ENCODE data around the gene DDX1. TPM values are rescaled to one million over a fixed set of nuclear protein-coding genes. Genes with fewer than 3 reads are reported as not detected.
"Not testable (repeated sequence)": the region's sequence is repeated elsewhere in the genome, so short reads cannot be mapped to it uniquely, and the experiment has no call there.

Gene DDX1
- total RNA-seq, 3 donors from 2014 or later = 121 to 174 (median 128) TPM

GRCh38 chr2:15596350-15596749 lies 4.7 kb downstream of the DDX1 start:
- peaks cover 30% of the 10 kb centered on the region for H3K4me1 Mint-ChIP-seq (ENCODE audit: low read depth)
- no peaks in the 10 kb centered on the region for H3K27me3 Mint-ChIP-seq (ENCODE audit: low read depth)
- no peak overlapping the region for H3K4me3 Mint-ChIP-seq
- no peaks in the 10 kb centered on the region for H3K9me3 Mint-ChIP-seq
- peaks cover 34% of the 10 kb centered on the region for H3K36me3 Mint-ChIP-seq (ENCODE audit: insufficient read depth)
- DNase-seq = no peak
- ATAC-seq = no peak

- Mint-ChIP-seq H3K9me3 (no peaks in the 10 kb centered on the region), H3K4me3 (no peak overlapping the region), H3K27me3 (ENCODE audit: low read depth) (no peaks in the 10 kb centered on the region), H3K36me3 (ENCODE audit: insufficient read depth) (peaks cover 38% of the 10 kb centered on the region), H3K4me1 (ENCODE audit: low read depth) (peaks cover 28% of the 10 kb centered on the region)
- ATAC-seq = no peak
- no peak for DNase-seq
Observed at GRCh38 chr2:15596968-15597367, 5.3 kb downstream of the DDX1 start.

- H3K27me3 Mint-ChIP-seq (ENCODE audit: low read depth) = no peaks in the 10 kb centered on the region
- no peaks in the 10 kb centered on the region for H3K9me3 Mint-ChIP-seq
- H3K4me1 Mint-ChIP-seq (ENCODE audit: low read depth) = peaks cover 8% of the 10 kb centered on the region
- ATAC-seq (no peak), DNase-seq (no peak)
- H3K36me3 Mint-ChIP-seq (ENCODE audit: insufficient read depth) = peaks cover 57% of the 10 kb centered on the region
- no peak overlapping the region for H3K4me3 Mint-ChIP-seq
Observed at GRCh38 chr2:15599994-15600393, 8.3 kb downstream of the DDX1 start.

- Mint-ChIP-seq H3K36me3 (ENCODE audit: insufficient read depth) (peaks cover 54% of the 10 kb centered on the region), H3K4me3 (no peak overlapping the region), H3K9me3 (no peaks in the 10 kb centered on the region), H3K4me1 (ENCODE audit: low read depth) (no peaks in the 10 kb centered on the region), H3K27me3 (ENCODE audit: low read depth) (no peaks in the 10 kb centered on the region)
- DNase-seq (no peak), ATAC-seq (no peak)
Observed at GRCh38 chr2:15601681-15602080, 10.0 kb downstream of the DDX1 start.

GRCh38 chr2:15602393-15602792 lies 10.7 kb downstream of the DDX1 start:
- no peak for DNase-seq
- no peaks in the 10 kb centered on the region for H3K27me3 Mint-ChIP-seq (ENCODE audit: low read depth)
- H3K4me1 Mint-ChIP-seq (ENCODE audit: low read depth) = no peaks in the 10 kb centered on the region
- no peak for ATAC-seq
- no peak overlapping the region for H3K4me3 Mint-ChIP-seq
- no peaks in the 10 kb centered on the region for H3K9me3 Mint-ChIP-seq
- peaks cover 52% of the 10 kb centered on the region for H3K36me3 Mint-ChIP-seq (ENCODE audit: insufficient read depth)

- DNase-seq = no peak
- no peak overlapping the region for H3K4me3 Mint-ChIP-seq
- H3K9me3 Mint-ChIP-seq = no peaks in the 10 kb centered on the region
- H3K27me3 Mint-ChIP-seq (ENCODE audit: low read depth) = no peaks in the 10 kb centered on the region
- H3K4me1 Mint-ChIP-seq (ENCODE audit: low read depth) = no peaks in the 10 kb centered on the region
- ATAC-seq = no peak
- peaks cover 55% of the 10 kb centered on the region for H3K36me3 Mint-ChIP-seq (ENCODE audit: insufficient read depth)
Observed at GRCh38 chr2:15603044-15603765, 11.5 kb downstream of the DDX1 start.

GRCh38 chr2:15603948-15604347 lies 12.3 kb downstream of the DDX1 start:
- H3K36me3 Mint-ChIP-seq (ENCODE audit: insufficient read depth) = peaks cover 54% of the 10 kb centered on the region
- DNase-seq (no peak), ATAC-seq (no peak)

GRCh38 chr2:15605721-15606120 lies 14.1 kb downstream of the DDX1 start:
- Mint-ChIP-seq H3K27me3 (ENCODE audit: low read depth) (no peaks in the 10 kb centered on the region), H3K36me3 (ENCODE audit: insufficient read depth) (peaks cover 65% of the 10 kb centered on the region), H3K9me3 (no peaks in the 10 kb centered on the region), H3K4me3 (no peak overlapping the region), H3K4me1 (ENCODE audit: low read depth) (no peaks in the 10 kb centered on the region)
- DNase-seq (no peak), ATAC-seq (no peak)

More at GRCh38 chr2:15603948-15604347, 12.3 kb downstream of the DDX1 start:
- H3K9me3 Mint-ChIP-seq = no peaks in the 10 kb centered on the region
- no peaks in the 10 kb centered on the region for H3K27me3 Mint-ChIP-seq (ENCODE audit: low read depth)
- no peak overlapping the region for H3K4me3 Mint-ChIP-seq
- no peaks in the 10 kb centered on the region for H3K4me1 Mint-ChIP-seq (ENCODE audit: low read depth)

- H3K4me1 Mint-ChIP-seq (ENCODE audit: low read depth) = no peaks in the 10 kb centered on the region
- H3K36me3 Mint-ChIP-seq (ENCODE audit: insufficient read depth) = peaks cover 56% of the 10 kb centered on the region
- no peaks in the 10 kb centered on the region for H3K9me3 Mint-ChIP-seq
- no peak for DNase-seq
- H3K4me3 Mint-ChIP-seq = no peak overlapping the region
- H3K27me3 Mint-ChIP-seq (ENCODE audit: low read depth) = no peaks in the 10 kb centered on the region
- ATAC-seq = no peak
Observed at GRCh38 chr2:15606481-15607441, 15.1 kb downstream of the DDX1 start.

GRCh38 chr2:15607709-15608391 lies 16.2 kb downstream of the DDX1 start:
- ATAC-seq (no peak), DNase-seq (no peak)
- Mint-ChIP-seq H3K9me3 (no peaks in the 10 kb centered on the region), H3K27me3 (ENCODE audit: low read depth) (no peaks in the 10 kb centered on the region), H3K4me3 (no peak overlapping the region), H3K4me1 (ENCODE audit: low read depth) (no peaks in the 10 kb centered on the region), H3K36me3 (ENCODE audit: insufficient read depth) (peaks cover 48% of the 10 kb centered on the region)

GRCh38 chr2:15608392-15608761 lies 16.7 kb downstream of the DDX1 start:
- Mint-ChIP-seq H3K36me3 (ENCODE audit: insufficient read depth) (peaks cover 47% of the 10 kb centered on the region), H3K9me3 (no peaks in the 10 kb centered on the region), H3K4me3 (no peak overlapping the region), H3K4me1 (ENCODE audit: low read depth) (no peaks in the 10 kb centered on the region), H3K27me3 (ENCODE audit: low read depth) (no peaks in the 10 kb centered on the region)
- ATAC-seq = no peak
- DNase-seq = no peak

- H3K4me1 Mint-ChIP-seq (ENCODE audit: low read depth) = no peaks in the 10 kb centered on the region
- no peaks in the 10 kb centered on the region for H3K9me3 Mint-ChIP-seq
- H3K4me3 Mint-ChIP-seq = no peak overlapping the region
- ATAC-seq = no peak
- H3K27me3 Mint-ChIP-seq (ENCODE audit: low read depth) = no peaks in the 10 kb centered on the region
- H3K36me3 Mint-ChIP-seq (ENCODE audit: insufficient read depth) = peaks cover 47% of the 10 kb centered on the region
- DNase-seq = no peak
Observed at GRCh38 chr2:15609341-15610042, 17.8 kb downstream of the DDX1 start.

- Mint-ChIP-seq H3K36me3 (ENCODE audit: insufficient read depth) (peaks cover 43% of the 10 kb centered on the region), H3K4me1 (ENCODE audit: low read depth) (no peaks in the 10 kb centered on the region), H3K27me3 (ENCODE audit: low read depth) (no peaks in the 10 kb centered on the region), H3K4me3 (no peak overlapping the region), H3K9me3 (no peaks in the 10 kb centered on the region)
- no peak for ATAC-seq
- DNase-seq = no peak
Observed at GRCh38 chr2:15610430-15610952, 18.8 kb downstream of the DDX1 start.

- H3K36me3 Mint-ChIP-seq (ENCODE audit: insufficient read depth) = peaks cover 38% of the 10 kb centered on the region
- ATAC-seq; H3K4me1 Mint-ChIP-seq (ENCODE audit: low read depth); H3K9me3 Mint-ChIP-seq; DNase-seq; H3K4me3 Mint-ChIP-seq; H3K27me3 Mint-ChIP-seq (ENCODE audit: low read depth): not testable (repeated sequence)
Observed at GRCh38 chr2:15612101-15612500, 20.4 kb downstream of the DDX1 start.

Measured in activated T-cell treated with anti-CD3 and anti-CD28 coated beads, Interleukin-2, amount 50 U/mL, for 4 hours (primary cell).